CD4-positive, alpha-beta T cell treated with Interleukin-4 for 1 hour (primary cell): ENCODE results near the gene GSTO1.

Experiments used
- DNase-seq, 2 donors: peaks; one replicate each; pipeline ENCODE4 v3.0.0-alpha.2; 2020 to 2022

GSTO1 gene

GRCh38 chr10:104252368-104252767 lies 2.3 kb upstream of the GSTO1 start:
- no peak for DNase-seq

GRCh38 chr10:104253106-104253505 lies 1.6 kb upstream of the GSTO1 start:
- DNase-seq: no peak

- DNase-seq: no peak
Measured at GRCh38 chr10:104253606-104254410, 884 bp upstream of the GSTO1 start.

- peak; percentile 20 to 32 for DNase-seq
Measured at GRCh38 chr10:104255311-104255981, 754 bp downstream of the GSTO1 start.

- peak in 1 of 2 donors; percentile 62 for DNase-seq
Measured at GRCh38 chr10:104256335-104256961, 1.8 kb downstream of the GSTO1 start.

- DNase-seq: no peak
Measured at GRCh38 chr10:104257235-104257634, 2.5 kb downstream of the GSTO1 start.

GRCh38 chr10:104258209-104258608 lies 3.5 kb downstream of the GSTO1 start:
- DNase-seq: no peak

- no peak for DNase-seq
Measured at GRCh38 chr10:104259456-104259855, 4.8 kb downstream of the GSTO1 start.

- no peak for DNase-seq
Measured at GRCh38 chr10:104259999-104260774, 5.5 kb downstream of the GSTO1 start.

- DNase-seq: no peak
Measured at GRCh38 chr10:104260775-104261115, 6.1 kb downstream of the GSTO1 start.

- DNase-seq: no peak
Measured at GRCh38 chr10:104262055-104262454, 7.4 kb downstream of the GSTO1 start.

- DNase-seq: no peak
Measured at GRCh38 chr10:104264783-104265182, 10.1 kb downstream of the GSTO1 start.

- no peak for DNase-seq
Measured at GRCh38 chr10:104267721-104268404, 13.2 kb downstream of the GSTO1 start.

GRCh38 chr10:104268405-104268712 lies 13.7 kb downstream of the GSTO1 start:
- no peak for DNase-seq

- DNase-seq: peak; percentile 99
Measured at GRCh38 chr10:104268713-104269645, 14.3 kb downstream of the GSTO1 start, which contains the start of gene GSTO2. Gene GSTO2 (plus strand): TSS chr10:104269184. CDS start chr10:104274916, 5,732 bp downstream.

GRCh38 chr10:104273286-104273685 lies 18.6 kb downstream of the GSTO1 start:
- no peak for DNase-seq

GRCh38 chr10:104273899-104274575 lies 19.3 kb downstream of the GSTO1 start:
- DNase-seq: no peak

- DNase-seq: peak; percentile 31 to 37
Measured at GRCh38 chr10:104274762-104275721, 20.4 kb downstream of the GSTO1 start.

GRCh38 chr10:104276192-104276591 lies 21.5 kb downstream of the GSTO1 start:
- no peak for DNase-seq

GRCh38 chr10:104277785-104278184 lies 23.1 kb downstream of the GSTO1 start:
- DNase-seq: no peak
